GM18505 (cell line): ENCODE measurements around the gene STYXL1.
"Not testable (repeated sequence)": the region's sequence is repeated elsewhere in the genome, so short reads cannot be mapped to it uniquely, and the experiment has no call there.

Source experiments
- ATAC-seq: cut with Tn5 transposase; IDR thresholded peaks from one replicate; pipeline ENCODE4 v1.9.1; 2021; ENCODE audit not compliant: unreplicated experiment
- POLR2A ChIP-seq: IDR thresholded peaks from 4 replicates; pipeline ENCODE4 v1.6.1; 2011; ENCODE audit warnings: borderline replicate concordance; ENCODE audit not compliant: insufficient read depth, insufficient read length; ENCODE audit errors: extremely low read depth

The STYXL1 gene, protein sequence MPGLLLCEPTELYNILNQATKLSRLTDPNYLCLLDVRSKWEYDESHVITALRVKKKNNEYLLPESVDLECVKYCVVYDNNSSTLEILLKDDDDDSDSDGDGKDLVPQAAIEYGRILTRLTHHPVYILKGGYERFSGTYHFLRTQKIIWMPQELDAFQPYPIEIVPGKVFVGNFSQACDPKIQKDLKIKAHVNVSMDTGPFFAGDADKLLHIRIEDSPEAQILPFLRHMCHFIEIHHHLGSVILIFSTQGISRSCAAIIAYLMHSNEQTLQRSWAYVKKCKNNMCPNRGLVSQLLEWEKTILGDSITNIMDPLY

DNA sequence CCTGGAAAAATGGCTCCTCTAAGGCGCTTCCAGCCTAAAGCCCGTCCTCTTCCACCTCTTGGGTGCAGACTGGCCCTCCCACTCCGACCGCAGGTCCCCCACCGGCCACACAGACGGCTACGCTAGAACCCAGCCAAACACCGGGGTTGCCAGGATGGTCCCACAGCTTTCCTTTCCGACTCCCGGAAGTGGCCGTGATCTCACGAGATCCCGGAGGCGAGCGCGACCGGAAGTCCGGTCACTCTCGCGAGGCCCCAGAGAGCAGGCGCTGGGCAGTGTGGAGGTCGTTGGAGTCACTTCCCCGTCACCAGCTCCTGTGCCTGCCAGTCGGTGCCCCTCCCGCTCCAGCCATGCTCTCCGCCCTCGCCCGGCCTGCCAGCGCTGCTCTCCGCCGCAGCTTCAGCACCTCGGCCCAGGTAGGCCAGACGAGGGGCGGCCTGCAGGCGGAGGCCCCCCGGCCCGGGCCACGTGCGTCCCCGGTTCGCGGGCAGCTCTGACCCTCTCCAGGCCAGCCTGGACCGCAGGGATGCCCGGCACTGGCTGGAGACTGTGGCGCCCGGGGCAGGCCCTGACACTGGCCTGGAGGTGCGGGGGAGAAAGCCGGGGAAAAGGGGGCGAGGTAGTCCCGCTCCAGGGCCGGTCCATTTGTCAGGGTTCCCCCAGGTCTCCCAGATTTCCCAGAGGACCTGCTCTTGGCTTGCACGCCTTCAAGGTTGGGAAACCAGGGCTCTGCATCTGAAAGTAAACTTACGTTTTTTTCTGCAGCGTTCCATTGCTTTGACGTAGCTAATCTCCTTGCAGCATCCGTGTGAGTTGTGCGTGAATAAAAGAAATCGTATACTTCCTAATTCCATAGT lies at the start of gene STYXL1, which contains the start of gene MDH2:
Gene STYXL1 (minus strand): TSS at position 190 of the 857 bp plus-strand sequence. CDS start 17,477 bp downstream, outside the sequence.
Gene MDH2 (plus strand): TSS at position 296 of the 857 bp plus-strand sequence. CDS start 55 bp downstream, at position 351.
- ATAC-seq: peak; percentile 92
- peak; percentile 91 for TF ChIP-seq POLR2A

DNA sequence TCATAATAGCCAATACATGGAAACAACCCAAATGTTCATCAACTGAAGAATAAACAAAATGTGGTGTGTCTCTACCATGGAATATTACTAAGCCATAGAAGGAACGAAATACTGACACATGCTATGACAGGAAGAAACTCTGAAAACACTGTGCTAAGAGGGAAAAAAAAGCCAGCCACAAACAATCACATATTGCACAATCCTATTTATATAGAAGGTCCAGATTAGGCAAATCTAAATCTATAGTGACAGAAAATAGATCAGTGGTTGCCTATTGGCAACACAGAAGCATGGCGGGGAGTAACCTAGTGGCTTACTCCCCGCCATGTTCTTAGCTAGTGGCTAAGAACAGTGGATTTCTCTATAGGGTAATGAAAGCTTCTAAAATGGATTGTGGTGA lies 48.1 kb upstream of the STYXL1 start:
- TF ChIP-seq POLR2A: no peak
- ATAC-seq: no peak

DNA sequence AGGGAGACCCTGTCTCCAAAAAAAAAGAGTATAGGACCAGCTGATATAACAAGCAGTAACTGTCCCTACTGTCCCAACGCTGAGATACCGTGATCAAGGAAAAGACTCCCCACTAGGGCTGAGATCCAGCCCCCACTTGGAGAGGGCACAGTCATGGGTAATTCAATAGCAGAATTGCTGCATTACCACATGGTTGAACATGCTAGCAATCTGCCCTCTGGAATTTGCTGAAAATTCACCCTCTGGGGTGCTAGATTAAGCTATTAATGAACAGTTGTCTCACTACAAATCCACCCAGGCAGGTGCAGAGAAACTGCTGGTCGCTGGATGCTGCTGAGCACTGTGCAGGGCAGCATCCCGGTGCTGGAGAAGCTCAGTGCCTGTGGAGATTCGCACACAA lies 46.5 kb upstream of the STYXL1 start:
- not testable (repeated sequence) for ATAC-seq

DNA sequence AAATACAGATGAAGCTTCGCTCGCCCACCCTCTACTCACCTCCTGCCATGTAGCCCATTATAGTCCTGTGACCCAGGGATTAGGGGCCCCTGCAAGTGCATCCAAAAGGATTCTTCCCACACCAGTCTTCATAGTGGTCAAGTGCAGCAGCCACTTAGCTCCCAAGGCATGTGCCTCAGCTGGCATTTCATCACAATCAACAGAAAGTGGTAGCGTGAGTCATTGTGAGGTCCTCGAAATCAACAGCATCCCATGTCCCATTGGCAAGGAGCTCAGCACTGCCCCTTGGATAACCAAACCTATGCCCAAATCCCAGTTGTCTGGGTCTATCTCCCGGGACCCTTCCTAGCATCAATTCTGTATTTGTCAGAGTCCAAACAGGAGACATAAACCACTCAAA lies 45.7 kb upstream of the STYXL1 start:
- ATAC-seq: not testable (repeated sequence)

DNA sequence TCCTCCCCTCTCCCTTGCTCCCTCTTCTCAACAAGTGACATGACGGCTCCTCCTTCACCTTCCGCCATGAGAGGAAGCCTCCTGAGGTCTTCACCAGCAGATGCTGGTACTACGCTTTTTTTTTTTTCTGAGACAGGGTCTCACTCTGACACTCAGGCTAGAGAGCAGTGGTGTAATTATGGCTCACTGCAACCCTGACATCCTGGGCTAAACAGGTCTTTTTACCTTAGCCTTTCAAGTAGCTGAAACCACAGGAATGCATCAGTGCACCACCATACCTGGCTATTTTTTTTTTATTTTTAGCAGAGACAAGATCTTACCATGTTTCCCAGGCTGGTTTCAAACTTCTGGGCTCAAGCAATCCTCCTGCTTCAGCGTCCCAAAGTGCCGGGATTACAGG lies 43.7 kb upstream of the STYXL1 start:
- ATAC-seq: no peak
- no peak for TF ChIP-seq POLR2A

DNA sequence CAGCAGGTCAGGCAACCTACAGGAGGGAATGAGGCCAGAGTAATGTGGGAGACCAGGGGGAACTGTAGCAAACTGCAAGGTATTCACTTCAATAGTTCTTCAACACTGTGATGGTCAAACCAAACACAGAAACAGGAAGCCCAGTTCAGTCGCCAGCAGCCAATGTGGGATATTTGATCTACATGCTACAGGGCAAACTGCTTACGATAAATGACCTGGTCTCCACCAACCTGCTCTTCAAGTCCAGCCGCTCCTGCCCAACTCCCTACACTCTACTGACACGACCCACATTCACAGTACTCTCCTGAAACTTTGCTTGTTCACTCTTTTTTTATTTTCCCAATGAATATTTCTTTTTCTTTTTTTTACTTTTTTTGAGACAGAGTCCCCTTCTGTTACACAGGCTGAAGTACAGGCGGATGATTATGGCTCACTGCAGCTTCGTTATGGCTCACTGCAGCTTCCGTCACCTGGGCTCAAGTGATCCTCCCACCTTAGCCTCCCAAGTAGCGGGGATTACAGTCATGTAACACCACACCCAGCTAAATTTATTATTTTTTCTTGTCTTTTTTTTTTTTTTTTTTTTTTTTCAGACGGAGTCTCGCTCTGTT lies 42.2 kb upstream of the STYXL1 start:
- no peak for TF ChIP-seq POLR2A
- ATAC-seq: no peak

DNA sequence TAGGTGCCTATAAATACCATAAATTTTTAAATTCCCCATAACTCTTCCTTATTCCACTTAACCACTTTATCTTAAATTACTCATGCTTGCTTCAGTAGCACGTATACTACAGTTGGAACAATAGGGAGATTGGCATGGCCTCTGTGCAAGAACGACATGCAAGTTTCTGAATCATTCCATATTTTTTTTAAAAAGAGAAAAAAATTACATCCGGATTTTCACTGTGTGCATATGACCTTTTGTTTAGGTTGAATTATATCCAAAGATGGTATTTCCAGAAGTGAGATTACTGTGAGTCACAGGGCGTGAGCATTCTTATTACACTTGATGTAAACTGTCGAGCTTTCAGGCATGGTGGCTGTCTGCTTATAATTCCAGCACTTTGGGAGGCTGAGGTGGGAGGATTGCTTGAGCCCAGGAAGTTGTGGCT lies 39.6 kb upstream of the STYXL1 start:
- ATAC-seq: not testable (repeated sequence)

DNA sequence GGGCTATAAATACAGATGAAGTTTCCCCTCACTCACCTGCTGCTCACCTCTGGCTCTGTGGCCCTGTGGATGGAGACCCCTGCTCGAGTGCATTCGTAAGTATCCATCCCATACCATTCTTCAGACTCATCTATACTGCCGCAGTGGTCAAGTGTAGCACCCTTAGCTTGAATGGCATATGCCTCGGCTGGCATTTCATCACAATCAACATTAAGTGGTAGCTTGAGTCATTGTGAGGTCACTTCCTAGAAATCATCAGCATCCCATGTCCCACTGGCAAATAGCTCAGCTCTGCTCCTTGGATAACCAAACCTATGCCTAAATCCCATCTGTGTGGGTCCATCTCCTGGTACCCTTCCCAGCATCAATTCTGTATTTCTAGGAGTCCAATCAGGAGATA lies 38.3 kb upstream of the STYXL1 start:
- TF ChIP-seq POLR2A: no peak
- ATAC-seq: no peak

DNA sequence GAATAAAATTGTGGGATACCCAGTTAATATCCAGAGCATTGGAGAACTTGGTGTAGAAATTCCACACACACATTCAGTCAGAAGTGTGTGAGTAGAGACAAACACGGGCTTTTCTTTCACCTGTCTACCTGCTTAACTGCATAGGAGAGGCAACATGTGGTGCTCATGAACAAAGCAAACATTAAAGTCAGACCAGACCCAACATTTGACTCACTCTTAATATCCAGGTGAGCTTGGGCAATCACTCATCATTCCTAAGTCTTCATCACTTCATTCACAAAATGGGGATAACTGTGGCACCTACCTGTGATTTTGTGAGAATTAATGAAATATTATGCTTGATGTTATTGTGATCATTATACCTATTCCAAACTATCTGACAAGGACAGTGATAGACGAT lies 36.3 kb upstream of the STYXL1 start:
- ATAC-seq: not testable (repeated sequence)

DNA sequence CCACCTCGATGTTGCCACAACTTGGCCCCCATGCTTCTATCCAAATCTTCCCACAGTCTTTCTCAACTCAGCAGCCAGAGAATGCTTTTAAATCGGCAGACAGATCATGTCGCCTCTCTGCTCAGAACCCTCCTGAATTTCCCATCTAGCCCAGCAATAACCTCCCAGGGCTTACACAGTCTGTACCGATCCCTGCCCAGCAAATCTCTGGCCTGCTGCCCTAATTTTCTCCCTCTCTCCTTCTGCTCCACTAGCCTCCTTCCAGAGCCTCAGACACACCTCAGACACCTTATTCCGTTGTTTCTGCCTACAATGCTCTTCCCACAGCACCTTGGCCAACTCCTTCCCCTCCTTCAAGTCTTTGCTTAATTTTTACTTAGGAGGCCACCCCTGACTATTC lies 32.4 kb upstream of the STYXL1 start:
- no peak for ATAC-seq
- no peak for TF ChIP-seq POLR2A

DNA sequence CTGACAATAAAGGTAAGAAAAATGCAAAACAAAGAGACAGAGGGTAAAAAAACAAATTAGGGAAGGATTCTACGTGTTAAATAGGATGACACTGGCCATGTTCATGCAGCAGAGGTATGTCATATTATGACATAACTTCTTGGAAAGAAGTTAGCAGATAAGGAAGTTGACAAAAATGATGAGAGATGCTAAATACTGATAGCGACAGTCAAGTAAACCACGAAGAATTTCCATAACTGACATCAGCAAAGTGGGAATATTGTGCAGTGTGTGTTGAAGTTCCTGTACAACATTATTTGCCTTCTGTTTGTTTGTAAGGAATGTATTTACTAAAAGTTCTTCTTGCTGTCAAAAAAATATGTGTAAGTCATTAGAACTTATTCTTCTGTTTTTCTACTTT lies 29.6 kb upstream of the STYXL1 start:
- TF ChIP-seq POLR2A: no peak
- no peak for ATAC-seq

DNA sequence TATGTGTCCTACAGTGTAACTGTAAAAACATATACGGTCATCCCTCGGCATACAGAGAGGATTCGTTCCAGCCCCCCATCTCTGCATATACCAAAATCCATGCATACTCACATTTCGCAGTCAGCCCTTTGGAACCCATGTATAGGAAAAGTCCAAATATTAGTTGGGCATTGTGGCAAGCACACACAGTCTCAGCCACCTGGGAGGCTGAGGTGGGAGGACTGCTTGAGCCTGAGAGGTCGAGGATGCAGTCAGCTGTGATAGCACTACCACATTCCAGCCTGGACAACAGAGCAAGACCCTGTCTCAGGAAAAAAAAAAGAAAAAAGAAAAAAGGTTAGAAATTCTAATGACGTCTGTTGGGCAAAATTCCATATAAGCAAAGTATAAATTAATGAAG lies 29.2 kb upstream of the STYXL1 start:
- no peak for ATAC-seq
- TF ChIP-seq POLR2A: no peak

DNA sequence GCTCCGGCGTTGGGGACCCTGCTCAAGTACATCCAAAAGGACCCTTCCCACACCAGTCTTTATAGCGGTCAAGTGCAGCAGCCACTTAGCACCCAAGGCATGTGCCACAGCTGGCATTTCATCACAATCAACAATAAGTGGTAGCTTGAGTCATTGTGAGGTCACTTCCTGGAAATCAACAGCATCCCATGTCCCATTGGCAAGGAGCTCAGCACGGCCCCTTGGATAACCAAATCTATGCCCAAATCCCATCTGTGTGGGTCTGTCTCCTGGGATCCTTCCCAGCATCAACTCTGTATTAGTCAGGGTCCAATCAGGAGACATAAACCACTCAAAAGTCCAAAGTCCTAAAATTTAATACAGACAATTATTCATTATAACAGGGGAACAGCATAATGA lies 27.2 kb upstream of the STYXL1 start:
- TF ChIP-seq POLR2A: no peak
- no peak for ATAC-seq
